GM12878 (cell line): Measurements from ENCODE around the gene TXN2. TPM values are rescaled to one million over a fixed set of nuclear protein-coding genes. Genes with fewer than 3 reads are reported as not detected.

Source experiments
- BCL11A ChIP-seq: IDR thresholded peaks from 2 replicates; pipeline ENCODE4 v1.6.1; 2011; ENCODE audit warnings: low read depth, low read length
- CBFB ChIP-seq: IDR thresholded peaks from 2 replicates; pipeline ENCODE4 v1.6.1; 2016; ENCODE audit warnings: antibody characterized with exemption, low read depth
- FOXM1 ChIP-seq: IDR thresholded peaks from 2 replicates; pipeline ENCODE4 v1.6.1; 2012; ENCODE audit warnings: low read depth, mild to moderate bottlenecking, inconsistent platforms, low read length, moderate library complexity
- IRF5 ChIP-seq: fragments of 450-650 bp; IDR thresholded peaks from 2 replicates; pipeline ENCODE4 v1.6.1; 2017; ENCODE audit warnings: borderline replicate concordance
- NBN ChIP-seq: fragments of 450-650 bp; IDR thresholded peaks from 2 replicates; pipeline ENCODE4 v1.6.1; 2016
- NFYB ChIP-seq: IDR thresholded peaks from 2 replicates; pipeline ENCODE4 v1.6.1; 2011; ENCODE audit warnings: low read depth, mild to moderate bottlenecking, low read length, improper control_type of control experiment, moderate library complexity; ENCODE audit not compliant: insufficient read depth
- NKRF ChIP-seq: fragments of 450-650 bp; conservative IDR thresholded peaks from 2 replicates; pipeline ENCODE4 v1.6.1; 2017; ENCODE audit warnings: mild to moderate bottlenecking, moderate library complexity
- PBX3 ChIP-seq: IDR thresholded peaks from 2 replicates; pipeline ENCODE4 v1.6.1; 2011; ENCODE audit warnings: mild to moderate bottlenecking, low read depth, low read length, moderate library complexity; ENCODE audit not compliant: insufficient replicate concordance
- POLR2A ChIP-seq: IDR thresholded peaks from 2 replicates; pipeline ENCODE4 v1.6.1; 2011; ENCODE audit warnings: low read depth, mild to moderate bottlenecking, low read length
- POLR2AphosphoS2 ChIP-seq: IDR thresholded peaks from 2 replicates; pipeline ENCODE4 v1.6.1; 2011; ENCODE audit warnings: low read depth, mild to moderate bottlenecking, low read length, improper control_type of control experiment, moderate library complexity
- POU2F2 ChIP-seq: IDR thresholded peaks from 3 replicates; pipeline ENCODE4 v1.6.1; 2011; ENCODE audit warnings: low read depth, mild to moderate bottlenecking, low read length, borderline replicate concordance
- RBBP5 ChIP-seq: fragments of 200-600 bp; sonication (generic); conservative IDR thresholded peaks from 2 replicates; pipeline ENCODE4 v1.6.1; 2016
- SMC3 ChIP-seq: IDR thresholded peaks from 2 replicates; pipeline ENCODE4 v1.6.1; 2011; ENCODE audit warnings: low read length, improper control_type of control experiment, borderline replicate concordance
- YY1 ChIP-seq: IDR thresholded peaks from 2 replicates; pipeline ENCODE4 v1.6.1; 2011; ENCODE audit warnings: low read depth, mild to moderate bottlenecking, low read length
- ZNF274 ChIP-seq: IDR thresholded peaks from one replicate; pipeline ENCODE4 v1.8.0; 2011; ENCODE audit not compliant: insufficient read length, insufficient read depth
- polyA plus RNA-seq, 11 experiments: library from polyadenylated mRNA; depleted of rRNA in 4 of 11; unstranded in 6 of 11; stranded (reverse) in 5 of 11; fragments of >200 nt; fragmentation: Nextera tagmentation in 4 of 11; fragmentation: Illumina TruSeq in 1 of 11; extraction: Ambion mirVana in 4 of 11; extraction: Trizol in 1 of 11; gene quantifications; 1 replicate in 1 of 11; 2 replicates in 10 of 11; pipeline versions ENCODE4 v1.2.1 to v1.2.3, GENCODE V29; 2011 to 2016; ENCODE audit warnings: inconsistent platforms in 2 of 11, missing spikeins in 2 of 11, low read depth in 1 of 11
- total RNA-seq, 4 experiments: library from RNA; depleted of rRNA in 3 of 4; stranded (reverse); fragments of >200 nt in 3 of 4; fragmentation: Illumina TruSeq in 1 of 4; extraction: Trizol in 1 of 4; gene quantifications; 2 replicates each; pipeline versions ENCODE4 v1.2.1 to v1.2.3, GENCODE V29; 2013 to 2021
- TF ChIP-seq, protein P1 (sequence below): fragments of 450-650 bp; IDR thresholded peaks from 2 replicates; pipeline ENCODE4 v1.6.1; 2017; ENCODE audit warnings: mild to moderate bottlenecking, low read depth, inconsistent platforms; ENCODE audit not compliant: poor library complexity, severe bottlenecking

Gene TXN2
- total and polyA plus RNA-seq, 10 of the 15 experiments (the other 5 are each of a cell fraction or from before 2014, with no cell fraction given): 70.2 to 350 (median 183) TPM

DNA sequence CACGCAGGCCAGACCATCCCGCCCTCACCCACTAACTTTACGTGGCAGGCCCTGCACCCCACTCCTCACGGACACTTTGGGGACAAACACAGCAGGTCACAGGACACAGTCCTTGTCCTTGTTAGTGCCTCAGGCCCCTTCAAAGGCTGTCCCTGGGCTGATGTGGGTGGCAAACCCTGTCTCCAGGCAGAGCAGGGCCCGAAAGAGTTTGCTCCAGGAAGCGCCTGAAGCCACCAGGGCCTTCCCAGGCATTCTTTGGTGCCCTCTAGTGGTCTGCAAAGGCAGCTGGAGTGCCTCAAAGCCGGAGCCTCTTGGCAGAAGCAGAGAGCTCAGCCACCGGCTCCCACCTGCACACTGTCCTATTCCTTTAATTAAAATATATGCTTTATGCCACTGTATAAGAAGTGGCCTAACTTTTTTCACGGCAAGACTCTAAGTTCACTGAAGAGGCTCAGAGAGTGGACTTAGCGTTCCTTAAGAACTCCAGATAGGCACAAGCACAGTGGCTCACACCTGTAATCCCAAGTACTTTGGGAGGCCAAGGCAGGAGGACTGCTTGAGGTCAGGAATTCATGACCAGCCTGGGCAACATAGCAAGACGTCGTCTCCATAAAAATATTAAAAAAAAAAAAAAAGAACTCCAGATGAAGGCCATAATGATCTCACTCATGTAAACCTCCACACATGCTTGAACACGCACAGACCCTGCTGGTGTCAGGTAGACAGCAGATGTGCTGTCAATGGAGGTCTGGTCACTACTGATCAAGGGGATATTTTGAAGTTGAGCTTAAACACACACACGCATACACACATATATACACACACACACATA, 11.1 kb downstream of the TXN2 start (continued):
- peak; percentile 97 for TF ChIP-seq SMC3
- no peak for TF ChIP-seq ZNF274
- 0 out of 2 replicates have a peak, but pooled peaks have one; percentile 34 for TF ChIP-seq FOXM1
- TF ChIP-seq, protein P1, sequence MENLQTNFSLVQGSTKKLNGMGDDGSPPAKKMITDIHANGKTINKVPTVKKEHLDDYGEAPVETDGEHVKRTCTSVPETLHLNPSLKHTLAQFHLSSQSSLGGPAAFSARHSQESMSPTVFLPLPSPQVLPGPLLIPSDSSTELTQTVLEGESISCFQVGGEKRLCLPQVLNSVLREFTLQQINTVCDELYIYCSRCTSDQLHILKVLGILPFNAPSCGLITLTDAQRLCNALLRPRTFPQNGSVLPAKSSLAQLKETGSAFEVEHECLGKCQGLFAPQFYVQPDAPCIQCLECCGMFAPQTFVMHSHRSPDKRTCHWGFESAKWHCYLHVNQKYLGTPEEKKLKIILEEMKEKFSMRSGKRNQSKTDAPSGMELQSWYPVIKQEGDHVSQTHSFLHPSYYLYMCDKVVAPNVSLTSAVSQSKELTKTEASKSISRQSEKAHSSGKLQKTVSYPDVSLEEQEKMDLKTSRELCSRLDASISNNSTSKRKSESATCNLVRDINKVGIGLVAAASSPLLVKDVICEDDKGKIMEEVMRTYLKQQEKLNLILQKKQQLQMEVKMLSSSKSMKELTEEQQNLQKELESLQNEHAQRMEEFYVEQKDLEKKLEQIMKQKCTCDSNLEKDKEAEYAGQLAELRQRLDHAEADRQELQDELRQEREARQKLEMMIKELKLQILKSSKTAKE: no peak
- TF ChIP-seq POU2F2: no peak
- no peak for TF ChIP-seq POLR2AphosphoS2
- TF ChIP-seq NKRF: no peak
- no peak for TF ChIP-seq IRF5
- no peak for TF ChIP-seq CBFB
- no peak for TF ChIP-seq RBBP5
- TF ChIP-seq NFYB: no peak
- 0 out of 2 replicates have a peak, but pooled peaks have one; percentile 29 for TF ChIP-seq NBN
- TF ChIP-seq PBX3: no peak
- TF ChIP-seq BCL11A: no peak
- TF ChIP-seq YY1: peak; percentile 49; the same call in 1 of the 2 replicates
- peak; percentile 40; the same call in 1 of the 2 replicates for TF ChIP-seq POLR2A
